GM21381 (cell line): ENCODE measurements around the gene CLTA.
A peak's percentile ranks its signal among the peaks of the same experiment; 100 is the strongest.
"Not testable (repeated sequence)": the region's sequence is repeated elsewhere in the genome, so short reads cannot be mapped to it uniquely, and the experiment has no call there.

Source experiments
- ATAC-seq: cut with Tn5 transposase; IDR thresholded peaks from one replicate; pipeline ENCODE4 v1.9.1; 2021; ENCODE audit warnings: mild to moderate bottlenecking, moderate library complexity; ENCODE audit not compliant: unreplicated experiment

The CLTA gene

DNA sequence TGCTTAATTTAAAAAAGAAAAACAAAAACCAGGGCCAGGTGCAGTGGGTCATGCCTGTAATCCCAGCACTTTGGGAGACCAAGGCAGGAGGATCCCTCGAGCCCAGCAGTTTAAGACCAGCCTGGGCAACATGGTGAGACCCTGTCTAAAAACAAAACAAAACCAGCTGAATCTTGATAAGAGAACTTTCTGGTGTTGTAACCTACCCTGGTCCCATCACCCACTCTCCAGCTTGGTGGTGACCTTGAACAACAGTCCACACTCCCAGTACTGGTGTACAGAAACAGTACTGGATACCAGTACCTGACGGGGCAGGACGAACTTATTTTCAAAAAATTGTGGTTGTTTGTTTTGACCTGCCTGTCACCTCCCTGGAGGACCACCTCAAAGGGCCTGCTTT is 30.9 kb downstream of the CLTA start:
- ATAC-seq, result no peak

DNA sequence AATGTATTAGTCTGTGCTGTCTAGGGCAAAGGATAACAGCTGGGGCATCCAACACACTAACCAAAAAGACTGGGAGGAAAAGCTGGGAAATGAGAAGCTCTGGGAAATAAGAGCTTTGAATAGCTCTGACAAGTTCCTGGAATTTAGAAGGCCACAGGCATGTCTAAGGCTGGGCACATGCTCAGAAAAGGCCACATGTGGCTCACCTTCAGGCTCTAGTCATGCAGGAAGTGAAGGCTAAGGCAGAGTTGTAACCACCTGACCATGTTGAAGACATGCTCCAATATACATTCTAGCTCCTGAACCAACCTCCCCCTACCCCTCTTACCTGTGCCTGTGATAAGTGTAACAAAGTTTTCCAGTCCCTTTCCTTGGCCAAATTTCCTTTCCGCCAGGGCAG is 31.7 kb downstream of the CLTA start:
- no peak for ATAC-seq

DNA sequence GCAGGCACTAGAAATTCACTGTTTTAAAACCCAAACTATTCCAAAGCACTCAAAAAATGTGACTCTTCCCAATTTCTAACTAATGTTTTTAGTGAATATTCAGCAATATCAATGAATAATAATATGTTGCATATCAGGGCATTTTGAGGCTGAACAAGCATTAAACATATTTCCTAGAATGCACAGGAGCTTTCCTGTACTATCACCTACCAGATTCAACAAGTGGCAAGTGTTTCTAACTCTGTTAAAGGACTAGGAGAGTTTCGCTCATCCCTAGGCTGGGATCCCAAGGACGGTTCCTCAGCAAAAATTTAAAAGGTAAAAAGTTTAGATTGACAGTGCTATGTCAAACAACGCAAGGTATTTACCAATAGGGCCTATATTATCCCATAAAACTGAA is 46.5 kb downstream of the CLTA start:
- no peak for ATAC-seq

DNA sequence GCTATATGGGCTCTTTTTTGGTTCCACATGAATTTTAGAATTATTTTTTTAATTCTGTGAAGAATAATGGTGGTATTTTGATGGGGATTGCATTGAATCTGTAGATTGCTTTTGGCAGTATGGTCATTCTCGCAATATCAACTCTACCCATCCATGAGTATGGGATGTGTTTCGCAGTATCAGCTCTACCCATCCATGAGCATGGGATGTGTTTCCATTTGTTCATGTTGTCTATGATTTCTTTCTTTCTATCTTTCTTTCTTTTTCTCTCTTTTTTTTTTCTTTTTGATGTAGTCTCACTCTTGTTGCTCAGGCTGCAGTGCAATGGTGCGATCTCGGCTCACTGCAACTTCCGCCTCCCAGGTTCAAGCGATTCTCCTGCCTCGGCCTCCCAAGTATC is 48.5 kb downstream of the CLTA start:
- ATAC-seq, result not testable (repeated sequence)

DNA sequence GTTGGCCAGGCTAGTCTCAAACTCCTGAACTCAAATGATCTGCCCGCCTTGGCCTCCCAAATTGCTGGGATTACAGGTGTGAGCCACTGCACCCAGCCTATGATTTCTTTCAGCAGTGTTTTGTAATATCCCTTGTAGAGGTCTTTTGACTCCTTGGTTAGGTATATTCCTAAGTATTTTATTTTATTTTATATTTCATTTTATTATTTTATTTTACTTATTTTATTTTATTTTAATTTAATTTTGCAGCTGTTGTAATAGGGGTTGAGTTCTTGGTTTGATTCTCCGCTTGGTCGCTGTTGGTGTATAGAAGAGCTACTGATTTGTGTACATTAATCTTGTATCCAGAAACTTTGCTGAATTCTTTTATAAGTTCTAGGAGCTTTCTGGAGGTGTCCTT is 49.0 kb downstream of the CLTA start:
- ATAC-seq, result not testable (repeated sequence)

DNA sequence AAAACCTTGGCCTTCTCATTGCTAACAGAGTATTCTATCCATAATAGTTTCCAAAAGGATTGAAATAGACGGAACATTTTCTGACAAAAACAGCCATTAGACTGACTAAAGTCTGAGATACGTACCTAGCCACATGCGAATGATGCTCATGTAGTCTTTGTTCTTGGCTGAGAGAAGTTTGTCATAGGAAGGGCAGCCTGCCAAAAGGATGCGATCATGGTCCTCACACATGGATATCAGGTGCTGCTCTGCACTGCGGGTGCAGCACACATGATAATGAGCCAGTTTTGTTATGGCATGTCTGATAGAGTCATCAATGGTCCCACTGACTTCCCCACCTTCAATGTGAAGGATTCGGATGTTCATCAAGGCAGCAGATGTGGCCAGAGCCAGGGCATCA is 55.2 kb downstream of the CLTA start:
- ATAC-seq, result no peak

DNA sequence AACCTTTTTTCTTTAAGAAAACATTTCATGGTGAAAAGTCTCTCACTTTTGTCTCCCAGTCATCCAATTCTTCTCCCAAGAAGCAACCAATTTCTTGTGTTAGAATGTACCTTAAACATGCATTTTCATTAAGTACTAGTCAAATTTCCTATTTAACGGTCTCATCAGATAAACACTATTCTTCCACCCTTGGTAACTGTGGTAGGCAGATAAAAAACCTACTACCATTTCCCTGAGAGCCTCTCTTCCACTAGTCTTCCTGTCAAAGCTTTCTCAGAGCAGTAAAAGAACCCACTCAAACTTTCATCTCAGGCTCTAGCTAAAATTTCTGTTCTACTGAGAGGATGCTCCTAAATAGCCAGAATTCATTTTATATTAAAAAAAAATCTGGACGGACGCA is 56.6 kb downstream of the CLTA start:
- ATAC-seq, result no peak

DNA sequence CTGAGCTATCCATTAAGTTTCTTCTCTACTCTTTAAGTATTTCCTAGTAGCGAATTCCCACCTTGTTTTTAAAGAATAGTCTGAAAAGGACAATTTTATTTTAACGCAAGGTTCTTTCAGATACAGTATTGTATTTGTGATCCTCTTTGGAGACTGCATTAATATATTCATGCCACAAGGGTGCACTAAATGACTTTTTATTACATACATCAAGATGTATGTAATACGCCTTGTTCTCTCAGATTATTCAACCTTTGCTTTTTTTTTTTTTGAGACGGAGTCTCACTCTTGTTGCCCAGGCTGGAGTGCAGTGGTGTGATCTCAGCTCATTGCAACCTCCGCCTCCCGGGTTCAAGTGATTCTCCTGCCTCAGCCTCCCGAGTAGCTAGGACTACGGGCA is 57.3 kb downstream of the CLTA start:
- not testable (repeated sequence) for ATAC-seq

DNA sequence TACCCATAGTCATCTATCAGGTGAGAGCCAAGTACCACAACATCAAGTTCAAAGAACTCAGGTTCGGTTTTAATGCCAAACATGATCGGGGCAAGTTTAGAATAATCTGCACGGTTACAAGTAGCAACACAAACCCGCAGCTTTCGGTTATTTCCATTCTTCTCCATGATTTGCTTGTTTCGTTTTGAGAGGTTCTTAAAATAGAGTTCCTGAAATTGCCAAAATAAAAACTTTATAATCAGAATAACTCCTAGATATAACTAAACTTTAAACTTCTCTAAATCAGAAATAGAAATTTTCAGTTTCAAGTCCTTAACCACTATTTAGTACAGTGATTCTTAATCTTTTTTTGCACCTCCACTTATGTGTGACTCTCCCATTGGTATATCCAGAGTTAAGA is 58.5 kb downstream of the CLTA start:
- ATAC-seq, result no peak

DNA sequence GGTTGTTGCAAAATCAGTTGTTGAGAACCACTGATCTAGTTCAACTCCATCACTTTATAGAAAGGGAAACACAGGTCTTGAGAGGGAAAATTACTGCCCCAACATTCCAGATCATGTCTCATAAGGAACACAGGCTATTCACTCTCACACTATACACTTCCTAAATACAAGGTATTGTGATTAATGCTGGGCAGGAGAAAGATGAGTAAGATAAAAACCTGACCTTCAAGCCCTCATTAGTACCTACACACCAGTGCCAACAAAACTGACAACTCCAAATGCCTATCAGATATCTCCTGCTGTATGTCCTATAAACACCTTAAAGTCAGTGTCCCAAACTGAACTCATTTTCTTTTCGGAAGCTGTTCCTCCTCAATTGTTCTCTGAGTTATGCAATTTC is 59.4 kb downstream of the CLTA start:
- no peak for ATAC-seq

DNA sequence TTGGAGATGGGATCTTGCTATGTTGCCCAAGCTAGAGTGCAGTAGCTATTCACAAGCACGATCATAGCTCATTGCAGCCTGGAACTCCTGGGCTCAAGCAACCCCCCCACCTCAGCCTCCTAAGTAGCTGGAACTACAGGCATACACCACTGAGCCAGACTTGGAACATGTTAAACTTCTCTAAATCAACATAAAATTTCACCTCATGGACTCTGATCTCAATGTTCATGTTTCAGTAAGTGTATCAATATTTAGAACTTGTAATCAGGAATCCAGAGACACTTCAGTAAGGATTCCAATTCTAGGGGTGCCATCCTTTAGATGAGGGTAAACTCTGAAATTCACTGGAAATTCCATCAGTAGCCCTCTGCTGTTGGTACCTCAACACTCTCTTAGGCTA is 60.7 kb downstream of the CLTA start:
- no peak for ATAC-seq

DNA sequence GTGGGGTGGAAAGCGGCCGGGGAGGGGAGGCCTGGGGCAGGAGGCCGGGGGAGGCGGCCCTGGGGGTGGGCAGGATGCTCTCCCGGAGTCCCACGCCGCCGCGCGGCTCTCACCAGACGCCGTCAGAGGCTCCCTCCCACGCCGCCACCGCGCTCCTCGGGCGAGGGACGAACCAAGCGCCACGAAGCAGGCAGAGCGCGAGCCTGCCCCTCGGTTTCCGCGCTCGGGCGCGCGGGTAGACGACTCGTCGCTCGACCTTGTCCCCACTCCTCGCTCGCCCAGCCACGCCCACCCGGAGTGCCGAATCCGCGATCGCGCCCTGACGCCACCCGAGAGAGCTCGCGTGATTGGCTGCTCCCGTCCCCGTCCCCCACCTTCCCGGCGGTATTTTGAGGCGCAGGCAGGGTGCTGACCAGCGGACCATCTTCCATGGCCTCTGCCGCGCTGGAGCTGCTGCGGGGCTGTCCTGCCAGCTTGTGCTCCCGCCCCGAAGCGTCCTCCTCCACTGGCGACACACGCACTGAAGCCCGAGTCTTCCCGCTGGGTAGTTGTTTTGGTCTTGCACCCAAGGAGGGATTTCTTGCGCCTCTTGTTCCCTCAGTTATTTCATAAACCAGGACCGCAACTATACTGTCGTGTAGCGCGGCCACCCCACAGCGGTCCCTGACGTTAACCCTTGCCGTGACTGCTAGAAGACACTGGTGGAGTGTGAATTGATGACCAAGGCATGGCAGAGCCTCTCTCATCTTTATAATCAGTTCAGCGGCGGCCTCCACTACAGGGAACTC is 67.7 kb downstream of the CLTA start, which contains the start of gene GNE:
GNE (minus strand) TSS at position 241 of the 788 bp plus-strand sequence. CDS start 9,093 bp downstream, outside the sequence.
- ATAC-seq, result peak; percentile 86

DNA sequence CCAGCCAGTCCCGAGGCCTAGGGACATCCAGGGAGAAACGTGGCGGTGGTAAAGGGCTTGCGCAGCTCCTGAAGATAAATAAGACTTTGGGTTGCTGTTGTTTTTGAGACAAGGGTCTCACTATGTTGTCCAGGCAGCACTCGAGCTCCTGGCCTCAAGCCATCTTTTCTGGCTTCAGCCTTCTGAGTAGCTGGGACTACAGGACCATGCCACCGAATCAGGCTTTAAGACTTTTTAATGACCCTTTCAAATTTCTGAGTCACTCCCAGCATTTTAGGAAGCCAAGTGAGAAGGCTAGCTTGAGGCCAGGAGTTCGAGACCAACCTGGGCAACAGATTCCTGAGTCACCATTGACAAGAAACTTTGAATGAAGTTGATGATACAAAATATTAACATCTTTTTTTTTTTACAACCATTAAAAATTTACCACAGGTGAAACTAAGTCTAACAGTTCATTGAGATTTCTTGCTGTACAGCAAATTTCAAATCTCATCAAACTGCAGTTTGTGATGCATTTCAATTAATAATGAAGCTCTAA is 68.3 kb downstream of the CLTA start:
- no peak for ATAC-seq
